ENCODE measurements around the gene ZNF12.

The ZNF12 gene

DNA sequence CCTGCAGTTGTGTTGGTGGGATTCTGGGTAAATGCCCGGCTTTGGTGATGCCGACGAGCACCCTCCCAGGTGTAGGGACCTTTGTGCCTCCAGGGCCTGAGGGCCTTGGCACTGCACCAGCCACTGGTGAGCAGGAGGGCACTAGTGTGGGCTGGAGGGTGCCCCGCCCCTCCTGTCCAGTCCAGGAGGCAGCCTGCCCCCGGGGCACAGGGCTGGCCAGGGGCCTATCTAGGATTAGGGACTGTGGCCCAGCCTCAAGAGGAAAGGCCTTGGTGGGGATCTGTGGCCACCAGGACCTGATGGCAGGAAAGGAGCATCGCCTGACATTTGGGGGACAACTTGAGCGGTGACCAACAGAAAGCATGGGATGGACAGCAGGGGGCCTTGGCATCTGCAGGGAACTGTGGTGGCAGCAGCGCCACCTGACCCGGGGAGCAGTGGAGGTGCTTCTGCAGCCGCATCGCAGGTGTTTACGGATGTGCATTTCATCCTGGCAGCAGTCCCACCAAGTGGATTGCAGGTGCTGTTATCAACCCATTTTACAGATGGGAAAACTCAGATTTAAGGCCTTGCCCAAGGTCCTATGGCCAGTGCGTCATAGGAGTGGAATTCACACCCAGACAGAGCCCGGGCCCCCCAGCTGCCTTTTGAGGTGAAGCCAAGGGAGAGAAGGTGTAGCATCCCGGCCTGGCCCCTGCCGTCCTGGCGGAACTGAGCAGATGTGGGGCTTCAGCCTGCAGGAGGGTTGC, 58.5 kb downstream of the ZNF12 start:
- FAIRE-seq: no peak
- peak; percentile 3 for DNase-seq (ENCODE audit: insufficient read length, low spot score)

DNA sequence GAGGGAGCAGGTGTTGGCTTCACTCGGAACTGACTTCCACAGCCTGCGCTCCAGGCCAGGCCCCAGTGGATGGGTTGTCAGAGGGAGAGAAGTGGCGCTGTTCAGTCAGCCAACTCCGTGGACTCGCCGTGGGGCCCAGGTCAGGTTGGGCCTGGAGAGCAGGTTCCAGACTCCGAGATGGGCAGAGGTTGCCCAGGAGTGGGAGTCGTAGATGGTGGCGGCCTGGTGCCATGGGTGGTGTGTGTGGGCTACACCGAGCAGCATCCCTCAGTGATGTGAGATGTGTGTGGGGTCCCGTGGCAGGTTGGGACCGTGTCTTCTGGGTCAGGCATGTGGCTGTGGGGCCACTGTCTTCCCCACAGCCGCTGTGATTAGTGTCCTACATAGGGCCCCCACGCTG, 59.2 kb downstream of the ZNF12 start:
- DNase-seq (ENCODE audit: insufficient read length, low spot score): no peak
- no peak for FAIRE-seq
- TF ChIP-seq TAF1 (IDR thresholded peaks at IDR 0.05; ENCODE audit: low read depth, low read length): no peak
- no peak for TF ChIP-seq POU2F2 (IDR thresholded peaks at IDR 0.05; ENCODE audit: low read depth, low read length)
- TF ChIP-seq PAX5 (IDR thresholded peaks at IDR 0.05; ENCODE audit: insufficient read depth, low read length, severe bottlenecking): no peak
- no peak for TF ChIP-seq SPI1 (IDR thresholded peaks at IDR 0.05; ENCODE audit: low read depth, low read length)
- TF ChIP-seq POLR2A (IDR thresholded peaks at IDR 0.05; ENCODE audit: low read depth, low read length): no peak
- no peak for TF ChIP-seq POLR2AphosphoS5 (IDR thresholded peaks at IDR 0.05; ENCODE audit: low read depth, low read length)

More for the DNA sequence above, 58.5 kb downstream of the ZNF12 start:
- no peak for TF ChIP-seq PAX5 (IDR thresholded peaks at IDR 0.05; ENCODE audit: insufficient read depth, low read length, severe bottlenecking)

DNA sequence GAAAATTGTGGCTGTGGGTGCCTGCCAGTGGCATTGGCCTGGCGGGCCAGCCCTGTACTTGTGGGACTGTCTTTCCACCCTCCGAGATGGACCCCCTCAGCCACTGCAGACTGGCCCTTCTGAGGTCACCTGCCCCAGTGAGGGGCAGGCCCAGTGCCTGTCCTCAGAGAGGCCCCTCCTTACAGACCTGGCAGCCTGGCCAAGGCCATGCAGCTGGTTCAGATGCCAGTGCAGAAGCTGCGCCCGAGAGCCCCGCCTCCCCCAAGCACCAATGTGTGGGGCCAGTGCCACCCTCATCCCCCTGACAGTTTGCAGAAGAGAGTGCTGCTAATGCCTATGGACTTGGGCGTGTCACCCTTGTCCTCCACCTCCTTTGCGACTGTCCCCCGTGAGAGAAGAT, 59.7 kb downstream of the ZNF12 start:
- no peak for DNase-seq (ENCODE audit: insufficient read length, low spot score)
- no peak for FAIRE-seq
- no peak for TF ChIP-seq POLR2AphosphoS5 (IDR thresholded peaks at IDR 0.05; ENCODE audit: low read depth, low read length)
- no peak for TF ChIP-seq POU2F2 (IDR thresholded peaks at IDR 0.05; ENCODE audit: low read depth, low read length)

DNA sequence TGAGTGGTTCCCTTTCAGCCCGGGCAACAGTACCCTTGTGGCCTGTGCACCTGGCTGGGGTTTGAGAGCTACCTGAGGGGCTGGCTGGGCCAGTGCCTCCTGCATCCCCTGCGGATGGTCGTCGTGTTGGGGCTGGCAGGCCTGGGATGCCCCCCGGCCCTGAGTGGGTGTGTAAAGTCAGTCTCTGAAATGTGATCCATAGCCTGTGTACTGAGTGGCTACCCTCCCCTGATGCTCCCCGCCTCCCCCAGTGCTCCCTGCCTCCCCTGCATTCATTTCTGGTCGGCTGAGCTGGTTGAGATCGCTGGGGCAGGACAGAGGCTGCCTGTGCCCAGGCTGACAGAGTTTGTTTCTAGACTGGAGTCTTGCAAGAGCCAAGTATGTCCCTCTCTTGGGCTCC, 60.3 kb downstream of the ZNF12 start:
- DNase-seq (ENCODE audit: insufficient read length, low spot score) (no peak), FAIRE-seq (no peak)
- TF ChIP-seq TAF1 (IDR thresholded peaks at IDR 0.05; ENCODE audit: low read depth, low read length) (no peak), SPI1 (IDR thresholded peaks at IDR 0.05; ENCODE audit: low read depth, low read length) (no peak), POLR2AphosphoS5 (IDR thresholded peaks at IDR 0.05; ENCODE audit: low read depth, low read length) (no peak)

DNA sequence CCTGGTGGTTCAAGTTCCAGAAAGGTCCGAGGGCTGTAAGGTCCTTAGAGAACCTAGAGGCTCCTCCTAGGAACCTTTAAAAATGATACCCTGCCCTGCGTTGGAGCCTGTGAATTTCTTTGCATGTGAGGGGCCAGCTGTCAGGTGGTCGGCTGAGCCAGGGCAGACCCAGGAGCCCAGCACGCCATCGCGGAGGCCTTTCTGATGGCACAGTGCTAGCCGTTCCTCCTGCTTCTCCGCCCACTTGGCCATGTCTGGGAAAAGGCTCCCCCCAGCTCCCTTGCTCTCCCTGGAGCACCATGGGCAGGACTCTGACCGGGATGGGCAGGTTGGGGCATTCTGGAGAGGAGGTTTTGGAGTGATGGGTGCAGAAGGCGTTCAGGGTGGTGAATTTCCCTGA, 62.0 kb downstream of the ZNF12 start:
- TF ChIP-seq POLR2A (IDR thresholded peaks at IDR 0.05; ENCODE audit: low read depth, low read length): no peak
- no peak for TF ChIP-seq POLR2AphosphoS5 (IDR thresholded peaks at IDR 0.05; ENCODE audit: low read depth, low read length)
- TF ChIP-seq PAX5 (IDR thresholded peaks at IDR 0.05; ENCODE audit: insufficient read depth, low read length, severe bottlenecking): no peak
- TF ChIP-seq POU2F2 (IDR thresholded peaks at IDR 0.05; ENCODE audit: low read depth, low read length): no peak
- no peak for TF ChIP-seq TAF1 (IDR thresholded peaks at IDR 0.05; ENCODE audit: low read depth, low read length)
- TF ChIP-seq SPI1 (IDR thresholded peaks at IDR 0.05; ENCODE audit: low read depth, low read length): no peak
- no peak for DNase-seq (ENCODE audit: insufficient read length, low spot score)
- FAIRE-seq: no peak

DNA sequence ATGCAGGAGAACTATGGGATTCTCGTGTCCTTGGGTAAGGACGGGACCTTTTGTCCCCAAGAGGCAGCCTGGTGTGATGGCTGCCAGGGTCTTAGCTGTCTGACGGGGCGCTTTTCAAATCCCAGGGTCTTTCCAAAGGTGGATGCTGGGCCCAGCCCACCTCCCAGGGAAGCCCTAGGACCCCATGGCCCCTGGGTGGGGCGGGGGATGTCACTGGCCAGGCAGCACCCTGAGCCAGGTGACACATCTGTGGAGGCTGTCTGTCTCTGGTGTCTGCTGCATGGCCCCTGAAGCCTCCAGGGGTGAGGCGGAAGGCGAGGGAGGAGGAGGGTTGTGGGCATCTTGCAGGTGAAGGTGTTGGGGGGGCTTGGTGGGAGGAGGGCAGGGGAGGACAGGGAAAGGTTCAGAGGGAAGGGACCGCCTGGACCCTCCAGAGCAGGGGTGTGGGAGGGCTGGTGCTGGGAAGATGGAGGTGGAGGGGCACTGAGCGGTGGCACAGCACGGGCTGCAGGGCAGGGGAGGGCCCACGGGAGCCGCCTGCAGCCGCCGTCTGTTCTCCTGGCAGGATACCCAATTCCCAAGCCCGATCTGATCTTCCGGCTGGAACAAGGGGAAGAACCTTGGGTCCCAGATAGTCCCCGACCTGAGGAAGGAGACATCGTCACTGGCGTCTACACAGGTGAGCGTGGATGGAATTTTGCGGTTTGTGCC, 62.7 kb downstream of the ZNF12 start:
- TF ChIP-seq SPI1 (IDR thresholded peaks at IDR 0.05; ENCODE audit: low read depth, low read length): no peak
- no peak for TF ChIP-seq POLR2AphosphoS5 (IDR thresholded peaks at IDR 0.05; ENCODE audit: low read depth, low read length)
- no peak for TF ChIP-seq TAF1 (IDR thresholded peaks at IDR 0.05; ENCODE audit: low read depth, low read length)
- FAIRE-seq (no peak), DNase-seq (ENCODE audit: insufficient read length, low spot score) (no peak)

DNA sequence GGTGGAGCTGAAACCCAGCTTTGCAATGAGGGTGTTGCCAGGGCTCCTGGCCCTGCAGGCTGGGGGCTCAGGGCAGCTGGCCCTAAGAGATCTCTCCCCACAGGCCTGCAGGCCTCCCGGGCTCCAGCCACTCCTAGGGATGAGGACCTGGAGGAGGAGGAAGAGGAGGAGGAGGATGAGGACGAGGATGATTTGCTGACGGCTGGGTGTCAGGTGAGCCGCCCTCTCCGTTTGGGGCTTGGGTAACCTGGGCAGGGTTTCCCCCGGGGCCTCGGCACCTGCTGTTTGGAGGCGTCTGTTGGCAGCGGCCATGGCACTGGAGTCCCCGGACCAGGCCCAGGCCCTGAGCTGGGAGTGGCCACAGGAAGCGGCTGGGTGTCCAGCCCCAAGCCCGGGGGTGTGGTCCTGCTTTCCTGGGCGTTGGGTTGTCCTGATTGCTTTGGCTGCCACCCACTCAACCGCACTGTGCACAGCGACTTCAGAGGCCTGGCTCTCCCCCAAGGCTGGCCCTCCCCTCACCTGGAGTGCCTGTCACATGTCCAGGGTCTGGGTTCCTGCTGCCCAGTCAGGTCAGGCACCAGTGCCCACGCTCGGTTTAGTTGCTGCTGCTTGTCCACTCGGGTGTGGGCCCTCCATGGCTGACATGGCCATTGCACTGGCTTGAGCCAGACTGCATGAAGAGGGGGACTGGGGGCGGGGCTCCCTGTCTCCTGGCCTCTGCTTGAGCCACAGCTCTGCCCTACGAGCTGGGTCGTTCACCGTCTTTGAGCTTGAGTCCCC, 63.7 kb downstream of the ZNF12 start:
- FAIRE-seq (no peak), DNase-seq (ENCODE audit: insufficient read length, low spot score) (no peak)
- TF ChIP-seq POU2F2 (IDR thresholded peaks at IDR 0.05; ENCODE audit: low read depth, low read length): no peak
- TF ChIP-seq TAF1 (IDR thresholded peaks at IDR 0.05; ENCODE audit: low read depth, low read length): no peak
- TF ChIP-seq SPI1 (IDR thresholded peaks at IDR 0.05; ENCODE audit: low read depth, low read length): no peak
- TF ChIP-seq POLR2AphosphoS5 (IDR thresholded peaks at IDR 0.05; ENCODE audit: low read depth, low read length): no peak
- TF ChIP-seq PAX5 (IDR thresholded peaks at IDR 0.05; ENCODE audit: insufficient read depth, low read length, severe bottlenecking): no peak
- no peak for TF ChIP-seq POLR2A (IDR thresholded peaks at IDR 0.05; ENCODE audit: low read depth, low read length)

DNA sequence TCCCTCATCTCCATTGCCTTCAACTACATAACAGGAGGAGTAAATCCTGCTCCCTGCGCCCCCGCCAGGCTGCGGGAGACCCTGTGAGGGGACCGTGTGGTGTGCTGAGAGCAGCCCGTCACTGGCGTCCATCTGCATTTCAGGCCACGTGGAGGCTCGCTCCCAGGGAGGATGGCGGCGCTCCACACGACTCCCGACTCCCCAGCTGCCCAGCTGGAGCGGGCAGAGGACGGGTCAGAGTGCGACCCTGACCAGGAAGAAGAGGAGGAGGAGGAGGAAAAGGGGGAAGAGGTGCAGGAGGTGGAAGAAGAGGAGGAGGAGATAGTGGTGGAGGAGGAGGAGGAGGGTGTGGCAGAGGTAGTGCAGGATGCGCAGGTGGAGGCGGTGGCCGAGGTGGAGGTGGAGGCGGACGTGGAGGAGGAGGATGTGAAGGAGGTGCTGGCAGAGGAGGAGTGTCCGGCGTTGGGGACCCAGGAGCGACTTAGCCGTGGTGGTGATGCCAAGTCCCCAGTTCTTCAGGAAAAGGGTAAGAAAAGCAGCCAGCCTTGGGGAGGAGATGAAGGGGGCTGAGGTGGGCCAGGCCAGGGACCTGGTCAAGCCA, 64.4 kb downstream of the ZNF12 start:
- TF ChIP-seq SPI1 (IDR thresholded peaks at IDR 0.05; ENCODE audit: low read depth, low read length) (no peak), TAF1 (IDR thresholded peaks at IDR 0.05; ENCODE audit: low read depth, low read length) (no peak), PAX5 (IDR thresholded peaks at IDR 0.05; ENCODE audit: insufficient read depth, low read length, severe bottlenecking) (no peak), POLR2A (IDR thresholded peaks at IDR 0.05; ENCODE audit: low read depth, low read length) (no peak), POLR2AphosphoS5 (IDR thresholded peaks at IDR 0.05; ENCODE audit: low read depth, low read length) (no peak)
- FAIRE-seq (no peak), DNase-seq (ENCODE audit: insufficient read length, low spot score) (no peak)

DNA sequence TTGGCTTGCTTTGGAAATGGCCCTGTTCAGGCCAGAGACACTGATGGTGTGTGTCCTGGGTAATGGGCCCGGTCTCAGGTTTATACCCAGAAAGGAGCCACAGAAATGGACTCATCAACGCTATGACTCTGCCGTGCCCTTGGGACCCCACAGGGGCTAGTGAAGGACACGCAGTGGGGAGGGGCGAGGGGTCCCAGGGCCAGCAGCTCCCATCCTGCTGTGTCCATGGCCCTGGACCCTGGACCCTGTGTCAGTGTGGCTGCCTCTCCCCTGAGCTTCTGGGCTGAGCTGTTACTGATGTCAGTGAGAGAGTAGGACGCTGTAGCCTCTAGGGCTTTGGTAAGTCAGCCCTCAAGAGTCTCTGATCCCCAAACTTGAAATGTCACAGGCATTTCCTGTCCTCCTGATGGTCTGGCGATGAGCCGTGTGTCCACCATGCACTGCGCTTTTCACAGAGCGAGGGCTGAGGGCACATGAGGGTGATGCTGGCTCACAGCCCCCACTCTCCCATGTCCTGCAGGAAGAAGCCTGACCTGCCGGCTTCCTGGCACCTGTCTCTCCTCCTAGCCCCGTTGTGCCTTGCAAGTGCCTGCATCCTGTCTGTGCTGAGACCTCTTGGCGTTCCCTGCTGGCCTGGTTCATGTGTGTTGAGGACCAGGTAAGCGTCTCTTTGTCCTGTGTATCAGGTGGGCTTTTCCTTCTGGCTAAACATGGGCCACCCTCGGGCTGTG, 65.3 kb downstream of the ZNF12 start:
- FAIRE-seq (no peak), DNase-seq (ENCODE audit: insufficient read length, low spot score) (no peak)
- TF ChIP-seq PAX5 (IDR thresholded peaks at IDR 0.05; ENCODE audit: insufficient read depth, low read length, severe bottlenecking): no peak
- no peak for TF ChIP-seq POLR2AphosphoS5 (IDR thresholded peaks at IDR 0.05; ENCODE audit: low read depth, low read length)
- no peak for TF ChIP-seq TAF1 (IDR thresholded peaks at IDR 0.05; ENCODE audit: low read depth, low read length)
- no peak for TF ChIP-seq POLR2A (IDR thresholded peaks at IDR 0.05; ENCODE audit: low read depth, low read length)
- no peak for TF ChIP-seq POU2F2 (IDR thresholded peaks at IDR 0.05; ENCODE audit: low read depth, low read length)
- no peak for TF ChIP-seq SPI1 (IDR thresholded peaks at IDR 0.05; ENCODE audit: low read depth, low read length)
